Activated CD8-positive, alpha-beta T cell treated with anti-CD3 and anti-CD28 coated beads for 36 hours (primary cell): ENCODE measurements around the gene OLAH. TPM values are rescaled to one million over a fixed set of nuclear protein-coding genes. Genes with fewer than 3 reads are reported as not detected.

Experiments
- ATAC-seq: fragments of 200-7000 bp; cut with Tn5 transposase; one replicate; pipeline ENCODE4 v1.10.0; 2021; ENCODE audit warnings: mild to moderate bottlenecking, moderate library complexity
- CTCF ChIA-PET: fragments of 350-600 bp; sonication (Branson Sonifier 250); formaldehyde crosslinking; loops from one replicate; lab custom pipeline; 2021; ENCODE audit warnings: antibody characterized with exemption; lab: Charles Lee
- POLR2A ChIA-PET: fragments of 350-600 bp; sonication (Branson Sonifier 250); formaldehyde crosslinking; loops from one replicate; lab custom pipeline; 2021; ENCODE audit warnings: antibody characterized with exemption; lab: Charles Lee
- DNase-seq: peaks from one replicate; pipeline ENCODE4 v3.0.0-alpha.2; 2020
- H3K27ac Mint-ChIP-seq: one replicate; pipeline ENCODE4 v1.8.0; 2021; ENCODE audit warnings: mild to moderate bottlenecking, mixed read lengths
- H3K27me3 Mint-ChIP-seq: one replicate; pipeline ENCODE4 v1.8.0; 2021; ENCODE audit warnings: mixed read lengths
- H3K36me3 Mint-ChIP-seq: one replicate; pipeline ENCODE4 v1.8.0; 2021; ENCODE audit warnings: low read depth, mixed read lengths
- H3K4me1 Mint-ChIP-seq: one replicate; pipeline ENCODE4 v1.8.0; 2021; ENCODE audit warnings: low read depth, mixed read lengths
- H3K4me3 Mint-ChIP-seq: one replicate; pipeline ENCODE4 v1.8.0; 2021; ENCODE audit warnings: mild to moderate bottlenecking, moderate library complexity, mixed read lengths
- H3K9me3 Mint-ChIP-seq: one replicate; pipeline ENCODE4 v1.8.0; 2021; ENCODE audit warnings: mixed read lengths
- CTCF ChIP-seq: fragments of 200-600 bp; IDR thresholded peaks from one replicate; pipeline ENCODE4 v1.8.0; 2022; ENCODE audit warnings: antibody characterized with exemption, mild to moderate bottlenecking
- intact Hi-C: fragments of 100-400 bp; cut with micrococcal nuclease; formaldehyde crosslinking; loops from one replicate; pipeline ENCODE4 v1.10.0; 2022
- total RNA-seq, 2 experiments: library from RNA; stranded (reverse); gene quantifications; one replicate each; pipeline ENCODE4 v1.2.3, GENCODE V29; 2021

OLAH gene
- total RNA-seq, 2 experiments from 2014 or later = 0.32 to 0.63 TPM

DNA sequence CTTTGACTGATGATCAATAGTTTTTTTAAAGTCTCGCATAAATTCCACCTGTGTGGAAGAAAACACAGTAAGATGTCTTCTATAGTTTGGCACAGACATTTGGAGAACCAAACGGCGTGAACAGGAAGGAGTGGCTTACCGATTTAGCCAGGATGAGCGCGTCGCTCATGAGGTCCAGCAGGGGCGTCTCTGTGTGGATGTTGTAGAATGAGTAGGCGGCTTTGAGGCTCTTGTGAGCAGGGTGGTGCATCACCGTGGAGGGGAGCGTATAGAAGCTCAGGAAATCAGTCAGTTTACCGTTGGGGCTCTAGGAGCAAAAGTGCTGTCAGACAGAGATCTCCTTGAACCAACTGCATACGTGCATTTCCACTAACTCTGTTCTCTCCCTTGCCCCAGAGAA, 68.9 kb downstream of the OLAH start:
- DNase-seq (no peak), ATAC-seq (no peak)
- ChIA-PET POLR2A (no interaction called here), CTCF (no interaction called here)
- Mint-ChIP-seq H3K27me3 (no peaks in the 10 kb centered on the region), H3K4me3 (no peak overlapping the region), H3K27ac (no peak overlapping the region), H3K4me1 (peaks cover 3% of the 10 kb centered on the region), H3K36me3 (peaks cover 18% of the 10 kb centered on the region), H3K9me3 (no peaks in the 10 kb centered on the region)
- intact Hi-C loops = no loop called here
- TF ChIP-seq CTCF = no peak

- H3K9me3 Mint-ChIP-seq = no peaks in the 10 kb centered on the region
- no peaks in the 10 kb centered on the region for H3K27me3 Mint-ChIP-seq
- POLR2A ChIA-PET = interaction anchor here (0.7 to 0.8 kb wide), 3 partner anchors 16 to 51 kb away, joined by 3 to 5 read pairs (median 3); no protein-coding TSS in a partner anchor
These were observed 70.0 kb downstream of the OLAH start for GRCh38 chr10:15113766-15114165.

GRCh38 chr10:15116225-15116624, 72.5 kb downstream of the OLAH start:
- Mint-ChIP-seq H3K9me3 (no peaks in the 10 kb centered on the region), H3K4me1 (peaks cover 3% of the 10 kb centered on the region), H3K4me3 (no peak overlapping the region), H3K27ac (no peak overlapping the region), H3K27me3 (no peaks in the 10 kb centered on the region), H3K36me3 (peaks cover 28% of the 10 kb centered on the region)
- CTCF ChIA-PET = interaction anchor here (3.7 kb wide), 1 partner anchor 10 kb away, joined by 14 read pairs; no protein-coding TSS in a partner anchor
- no peak for ATAC-seq
- intact Hi-C loops = no loop called here
- DNase-seq = no peak
- POLR2A ChIA-PET = interaction anchor here (1.2 kb wide), 1 partner anchor 16 kb away, joined by 3 read pairs; no protein-coding TSS in a partner anchor
- TF ChIP-seq CTCF = no peak

More at GRCh38 chr10:15113766-15114165, 70.0 kb downstream of the OLAH start:
- CTCF ChIA-PET = interaction anchor here (1.3 kb wide), 1 partner anchor 9 kb away, joined by 5 read pairs; no protein-coding TSS in a partner anchor
- ATAC-seq = no peak
- H3K36me3 Mint-ChIP-seq = peaks cover 17% of the 10 kb centered on the region
- no peak for DNase-seq
- peaks cover 3% of the 10 kb centered on the region for H3K4me1 Mint-ChIP-seq
- TF ChIP-seq CTCF = no peak
- H3K27ac Mint-ChIP-seq = no peak overlapping the region
- intact Hi-C loops = no loop called here
- H3K4me3 Mint-ChIP-seq = no peak overlapping the region

GRCh38 chr10:15118615-15119014, 74.9 kb downstream of the OLAH start:
- CTCF ChIA-PET = interaction anchor here (0.8 kb wide), 1 partner anchor 12 kb away, joined by 4 read pairs; no protein-coding TSS in a partner anchor
- DNase-seq (no peak), ATAC-seq (no peak)
- Mint-ChIP-seq H3K27me3 (no peaks in the 10 kb centered on the region), H3K27ac (no peak overlapping the region), H3K9me3 (no peaks in the 10 kb centered on the region), H3K36me3 (peaks cover 27% of the 10 kb centered on the region), H3K4me1 (peaks cover 14% of the 10 kb centered on the region), H3K4me3 (no peak overlapping the region)
- intact Hi-C loops = no loop called here
- POLR2A ChIA-PET = interaction anchor here (1.7 kb wide), 1 partner anchor 19 kb away, joined by 4 read pairs; no protein-coding TSS in a partner anchor
- TF ChIP-seq CTCF = no peak

GRCh38 chr10:15120523-15120922, 76.8 kb downstream of the OLAH start:
- ChIA-PET CTCF (interaction anchor here (1.3 to 3.3 kb wide), 2 partner anchors 14 to 47 kb away, joined by 4 to 11 read pairs; partner anchors contain the start of gene NMT2), POLR2A (no interaction called here)
- Mint-ChIP-seq H3K4me1 (peaks cover 28% of the 10 kb centered on the region), H3K9me3 (no peaks in the 10 kb centered on the region), H3K27me3 (no peaks in the 10 kb centered on the region), H3K36me3 (peaks cover 39% of the 10 kb centered on the region), H3K27ac (no peak overlapping the region), H3K4me3 (no peak overlapping the region)
- no peak for ATAC-seq
- intact Hi-C loops = no loop called here
- DNase-seq = no peak
- no peak for TF ChIP-seq CTCF
